Skeletal muscle tissue (tissue), 4 donors: ENCODE results near the gene TCERG1L. TPM values are rescaled to one million over a fixed set of nuclear protein-coding genes. Genes with fewer than 3 reads are reported as not detected.

Experiments
- H3K27ac ChIP-seq: one replicate; pipeline ENCODE4 v1.7.0; 2013; ENCODE audit warnings: mild to moderate bottlenecking, low read depth, low read length, inconsistent platforms
- H3K27me3 ChIP-seq, 3 donors: one replicate each; pipeline ENCODE4 v1.7.0; 2013; ENCODE audit warnings: low read length in 3 of 3; ENCODE audit not compliant: control insufficient read depth in 3 of 3, insufficient read depth in 3 of 3
- H3K36me3 ChIP-seq, 3 donors: one replicate each; pipeline ENCODE4 v1.7.0; 2013; ENCODE audit warnings: low read length in 3 of 3; ENCODE audit not compliant: control insufficient read depth in 3 of 3, insufficient read depth in 3 of 3
- H3K4me1 ChIP-seq, 3 donors: one replicate each; pipeline ENCODE4 v1.7.0; 2013; ENCODE audit warnings: low read length in 3 of 3, mild to moderate bottlenecking in 3 of 3; ENCODE audit not compliant: control insufficient read depth in 3 of 3, insufficient read depth in 3 of 3
- H3K4me3 ChIP-seq, 3 donors: one replicate each; pipeline ENCODE4 v1.7.0; 2013; ENCODE audit warnings: low read length in 3 of 3
- H3K9ac ChIP-seq, 3 donors: one replicate each; pipeline ENCODE4 v1.7.0; 2013; ENCODE audit warnings: low read length in 3 of 3, mild to moderate bottlenecking in 3 of 3, moderate library complexity in 2 of 3, low read depth in 1 of 3
- H3K9me3 ChIP-seq, 3 donors: one replicate each; pipeline ENCODE4 v1.7.0; 2013; ENCODE audit warnings: low read length in 3 of 3; ENCODE audit not compliant: control insufficient read depth in 3 of 3
- total RNA-seq: library from RNA; depleted of rRNA; stranded (reverse); fragments of >200 nt; gene quantifications from one replicate; pipeline ENCODE4 v1.2.3, GENCODE V29; 2014
- donor health status: Osteomylitis.

The TCERG1L gene
- total RNA-seq, 1 donor from 2014 or later: not detected

DNA sequence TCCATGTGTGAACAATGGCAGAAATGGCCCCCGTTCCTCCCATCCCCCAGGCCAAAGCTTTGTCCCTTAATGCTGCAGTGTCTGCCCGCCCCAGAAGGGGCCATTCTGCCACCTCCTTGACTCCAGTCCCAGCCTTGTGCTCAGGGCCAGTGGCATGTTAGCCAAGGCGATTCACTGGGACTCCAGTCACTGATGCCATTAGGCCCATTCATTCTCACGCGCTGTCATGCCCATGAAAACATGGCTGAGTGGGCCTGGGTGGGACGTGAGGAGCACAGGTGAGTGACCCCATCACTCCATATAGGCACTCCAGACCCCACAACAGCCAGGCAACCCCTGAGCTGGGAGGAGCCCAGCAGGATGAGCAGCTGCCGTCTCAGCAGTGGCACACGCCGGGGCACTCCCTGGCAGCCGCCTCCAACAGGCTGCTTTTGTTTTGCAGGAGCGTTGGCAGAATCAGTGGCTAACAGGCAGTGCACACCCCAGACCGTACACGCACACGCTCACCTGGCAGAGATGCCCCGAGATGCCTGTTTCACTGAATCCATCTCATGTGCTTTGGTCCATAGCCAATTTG is 79.5 kb downstream of the TCERG1L start:
- Histone ChIP-seq H3K9ac (no peak overlapping the region), H3K4me1 (no peaks in the 10 kb centered on the region), H3K4me3 (no peak overlapping the region), H3K27me3 (peaks cover 0 to 30% (median 15%) of the 10 kb centered on the region in 3 donors), H3K9me3 (peaks cover 0 to 4% (median 0%) of the 10 kb centered on the region in 3 donors), H3K36me3 (no peaks in the 10 kb centered on the region), H3K27ac (no peak overlapping the region)

DNA sequence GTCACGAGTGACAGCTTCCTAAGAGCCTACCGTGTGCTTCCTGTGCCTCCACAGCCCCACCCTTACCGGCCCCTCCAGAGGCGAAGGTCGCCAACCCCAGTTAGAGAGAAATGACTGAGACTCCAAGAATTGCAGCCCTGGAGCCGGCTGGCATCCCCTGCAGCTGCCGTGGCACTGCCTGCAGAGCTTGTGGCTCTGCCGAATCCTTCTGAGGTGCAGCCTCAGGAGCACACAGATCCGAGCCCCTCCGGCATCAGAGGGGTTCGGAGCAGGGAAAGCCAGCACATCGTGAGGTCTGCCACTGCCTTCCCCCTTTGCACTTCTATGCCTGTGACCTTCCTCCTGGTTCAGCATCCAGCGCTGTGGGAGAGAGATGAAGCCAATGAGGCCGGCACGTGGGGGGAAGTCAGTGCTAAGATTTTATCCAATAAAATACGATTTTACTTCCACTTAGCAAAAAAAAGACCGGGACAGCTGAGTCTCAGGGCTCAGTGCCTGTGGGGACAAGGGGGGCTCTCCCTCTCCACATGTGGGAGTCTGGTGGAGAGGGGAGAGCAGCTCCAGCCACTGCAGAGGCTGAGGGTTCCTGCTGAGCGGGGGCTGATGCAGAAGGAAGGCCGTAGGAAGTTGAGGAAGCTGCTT is 80.1 kb downstream of the TCERG1L start:
- H3K36me3 ChIP-seq: no peaks in the 10 kb centered on the region
- no peak overlapping the region for H3K4me3 ChIP-seq
- no peak overlapping the region for H3K9ac ChIP-seq
- no peaks in the 10 kb centered on the region for H3K4me1 ChIP-seq
- H3K9me3 ChIP-seq: peaks cover 0 to 4% (median 0%) of the 10 kb centered on the region in 3 donors
- no peak overlapping the region for H3K27ac ChIP-seq
- peaks cover 0 to 24% (median 12%) of the 10 kb centered on the region in 3 donors for H3K27me3 ChIP-seq

DNA sequence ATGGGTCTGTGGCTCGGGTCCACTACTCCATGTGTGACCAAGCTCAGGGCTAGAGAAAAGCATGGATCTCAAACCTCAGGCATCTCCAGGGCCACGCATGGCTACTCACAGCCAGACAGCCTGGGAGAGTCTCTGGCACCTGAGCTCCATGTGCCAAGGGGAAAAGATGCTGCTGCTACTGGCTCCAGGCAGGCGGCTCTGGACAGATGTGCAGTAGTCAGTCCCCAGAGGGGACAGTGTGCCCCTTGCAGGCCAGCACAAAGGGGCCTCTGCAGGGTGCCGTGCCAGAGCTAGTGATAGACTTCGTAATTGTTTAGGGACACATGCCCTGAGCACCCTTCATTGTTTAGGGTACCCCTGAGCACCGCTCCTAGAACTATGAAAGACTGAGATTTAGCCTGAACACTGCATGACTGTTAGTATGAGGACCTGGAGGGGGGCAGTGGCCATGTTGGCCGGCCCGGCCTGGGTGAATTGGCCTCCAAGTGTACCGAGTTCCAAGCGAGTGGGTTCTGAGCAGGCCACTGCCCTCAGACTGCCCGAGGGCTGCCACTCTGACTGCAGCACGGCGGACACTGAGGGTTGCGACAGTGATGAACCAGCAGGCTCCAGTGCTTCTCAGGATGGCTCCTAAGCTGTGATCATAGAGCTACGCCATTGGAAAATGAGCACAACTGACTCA is 80.7 kb downstream of the TCERG1L start:
- Histone ChIP-seq H3K27ac (no peak overlapping the region), H3K9ac (no peak overlapping the region), H3K9me3 (peaks cover 0 to 4% (median 0%) of the 10 kb centered on the region in 3 donors), H3K4me3 (no peak overlapping the region), H3K36me3 (no peaks in the 10 kb centered on the region), H3K4me1 (no peaks in the 10 kb centered on the region), H3K27me3 (peaks cover 0 to 18% (median 12%) of the 10 kb centered on the region in 3 donors)

DNA sequence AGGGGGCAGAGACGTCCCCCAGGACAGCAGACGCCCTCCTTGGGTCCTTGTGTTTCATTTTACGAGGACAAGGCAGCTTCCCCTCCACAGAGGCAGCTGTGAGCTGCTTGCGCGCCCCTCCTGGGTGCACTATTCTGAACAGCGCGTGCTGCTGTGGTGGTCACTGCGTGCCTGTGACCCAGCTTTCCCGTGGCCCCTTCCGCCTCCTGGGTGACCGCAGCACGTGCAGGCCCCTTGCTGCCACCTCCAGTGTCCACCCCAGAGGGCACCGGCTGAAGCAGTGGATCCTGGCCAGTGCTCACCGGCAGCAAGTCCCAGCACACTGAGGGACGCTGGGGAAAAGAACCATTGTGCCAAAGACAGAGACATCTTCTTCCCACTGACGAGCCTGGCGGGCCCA is 81.4 kb downstream of the TCERG1L start:
- Histone ChIP-seq H3K27me3 (peaks cover 0 to 20% (median 17%) of the 10 kb centered on the region in 3 donors), H3K9ac (no peak overlapping the region), H3K27ac (no peak overlapping the region), H3K9me3 (peaks cover 0 to 4% (median 0%) of the 10 kb centered on the region in 3 donors), H3K36me3 (no peaks in the 10 kb centered on the region), H3K4me3 (no peak overlapping the region), H3K4me1 (no peaks in the 10 kb centered on the region)

DNA sequence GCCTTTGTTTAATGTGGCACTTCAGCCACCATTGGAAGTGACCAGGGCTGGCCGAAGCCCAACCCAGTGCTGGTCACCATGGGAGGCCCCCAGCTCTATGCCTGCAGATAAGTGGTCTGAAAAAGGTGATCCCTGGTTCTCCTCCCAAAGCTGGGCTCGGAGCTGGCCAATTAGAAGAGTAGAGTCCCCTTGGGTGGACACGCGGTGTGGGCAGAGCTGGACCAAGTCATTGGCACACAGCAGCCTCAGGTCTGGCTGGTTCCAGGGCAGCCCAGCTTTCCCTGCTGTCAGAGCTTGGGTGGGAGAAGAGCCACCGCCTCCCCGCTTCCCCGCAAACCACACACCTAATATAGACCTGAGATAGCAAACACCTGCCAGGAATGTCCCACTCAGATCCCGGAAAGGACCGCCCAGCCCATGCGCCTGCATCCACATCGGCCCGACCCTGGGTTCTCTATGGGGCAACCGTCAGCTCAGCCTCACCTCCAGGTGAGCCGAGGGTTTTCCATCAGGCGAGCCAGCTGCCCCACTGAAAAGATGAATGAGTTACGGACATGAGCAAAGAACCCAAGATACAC is 84.3 kb downstream of the TCERG1L start:
- Histone ChIP-seq H3K4me1 (no peaks in the 10 kb centered on the region), H3K4me3 (no peak overlapping the region), H3K27me3 (peaks cover 2 to 25% (median 19%) of the 10 kb centered on the region in 3 donors), H3K9ac (no peak overlapping the region), H3K36me3 (no peaks in the 10 kb centered on the region), H3K9me3 (no peaks in the 10 kb centered on the region), H3K27ac (no peak overlapping the region)

DNA sequence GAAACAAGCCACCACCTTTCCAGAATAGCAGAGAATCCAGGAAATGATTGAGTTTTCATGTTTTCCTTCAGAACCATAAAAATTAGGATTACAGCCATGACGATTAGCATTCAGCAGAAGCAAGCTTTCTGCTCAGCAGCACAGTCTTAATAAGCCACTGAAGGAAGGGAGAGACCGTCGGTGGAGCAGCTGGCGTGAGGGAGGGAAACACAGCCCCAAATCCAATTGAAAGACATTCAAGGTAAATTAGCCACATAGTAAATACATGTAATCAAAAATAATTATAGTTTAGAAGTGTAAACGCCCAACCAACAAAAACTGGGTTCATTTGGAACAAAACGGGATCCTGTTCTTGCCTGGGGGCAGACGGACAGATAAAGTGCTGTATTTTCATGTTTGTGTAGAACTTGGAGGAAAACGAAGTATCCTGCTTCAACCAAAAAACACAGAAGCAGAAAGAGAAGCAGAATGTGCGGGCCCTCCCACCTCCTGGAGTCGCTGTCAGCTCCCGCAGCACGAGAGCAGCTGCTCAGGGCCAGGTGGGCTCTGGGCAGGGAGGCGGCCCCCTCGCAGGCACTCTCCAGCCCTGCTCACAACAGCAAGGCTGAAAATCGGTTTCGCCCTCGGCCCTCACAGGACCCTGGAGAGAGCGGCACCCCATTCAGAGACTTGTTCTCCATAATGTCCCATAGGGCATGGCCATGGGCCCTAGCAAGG is 84.9 kb downstream of the TCERG1L start:
- Histone ChIP-seq H3K27me3 (peaks cover 2 to 24% (median 17%) of the 10 kb centered on the region in 3 donors), H3K9ac (no peak overlapping the region), H3K9me3 (no peaks in the 10 kb centered on the region), H3K4me1 (no peaks in the 10 kb centered on the region), H3K27ac (no peak overlapping the region), H3K36me3 (no peaks in the 10 kb centered on the region), H3K4me3 (no peak overlapping the region)

DNA sequence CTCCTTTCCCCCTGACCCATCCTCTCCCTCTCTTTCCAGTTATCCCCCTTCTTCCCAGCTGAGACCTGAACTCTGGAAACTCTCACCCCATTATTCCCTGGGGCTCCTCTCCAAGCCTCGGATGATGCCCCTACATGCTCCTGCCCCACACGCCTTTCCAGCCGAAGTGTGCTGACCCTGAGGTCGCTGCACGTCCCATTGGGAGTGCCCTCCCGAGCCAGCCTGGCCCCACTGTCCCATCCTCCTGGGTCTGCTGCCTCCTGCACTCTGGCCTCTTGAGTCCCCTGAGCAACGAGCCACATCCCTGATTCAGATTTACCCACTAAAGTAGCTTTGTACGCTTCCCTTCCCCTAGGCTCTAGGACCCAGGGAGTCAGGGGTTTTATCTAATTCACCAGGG is 87.4 kb downstream of the TCERG1L start:
- Histone ChIP-seq H3K4me1 (no peaks in the 10 kb centered on the region), H3K27ac (no peak overlapping the region), H3K27me3 (peaks cover 9 to 35% (median 21%) of the 10 kb centered on the region in 3 donors), H3K36me3 (no peaks in the 10 kb centered on the region), H3K9me3 (no peaks in the 10 kb centered on the region), H3K4me3 (no peak overlapping the region), H3K9ac (no peak overlapping the region)

DNA sequence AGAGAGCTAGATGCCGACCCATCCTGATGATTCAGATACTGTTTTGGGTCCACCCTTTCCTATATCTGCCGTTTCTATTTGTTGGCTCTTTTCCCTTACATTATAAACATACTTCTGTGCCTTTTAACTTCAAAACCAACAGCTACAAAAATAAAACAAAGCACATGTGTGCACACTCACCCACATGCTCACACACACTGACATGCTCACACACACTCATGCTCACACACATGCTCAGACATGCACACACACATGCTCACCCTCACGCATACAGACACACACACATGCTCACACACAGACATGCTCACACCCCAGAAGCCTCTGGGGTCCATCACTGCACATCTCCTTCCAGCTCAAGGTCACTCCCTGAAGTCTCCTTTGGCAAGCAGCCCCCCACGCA is 88.1 kb downstream of the TCERG1L start:
- Histone ChIP-seq H3K27me3 (peaks cover 9 to 41% (median 27%) of the 10 kb centered on the region in 3 donors), H3K27ac (no peak overlapping the region), H3K36me3 (no peaks in the 10 kb centered on the region), H3K9ac (no peak overlapping the region), H3K4me3 (no peak overlapping the region), H3K4me1 (no peaks in the 10 kb centered on the region), H3K9me3 (no peaks in the 10 kb centered on the region)

DNA sequence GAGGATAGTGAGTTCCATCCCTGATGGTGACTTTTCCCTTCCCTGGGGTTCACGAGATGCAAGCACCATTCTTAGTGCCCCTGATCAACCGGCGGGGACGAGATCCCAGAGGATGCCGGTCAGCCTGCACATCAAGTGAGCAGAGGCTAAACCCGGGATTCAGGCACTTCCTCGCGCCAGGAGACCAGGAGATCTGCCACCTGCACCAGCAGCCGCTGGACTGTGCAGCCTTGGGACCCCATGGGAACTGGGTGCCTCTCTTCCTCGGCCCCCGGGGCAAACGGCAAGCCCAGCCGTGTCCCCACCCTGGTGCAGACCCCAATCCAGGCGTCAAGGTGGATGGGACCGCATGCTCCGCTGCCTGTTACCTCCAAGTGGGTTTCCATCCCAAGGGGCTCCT is 88.5 kb downstream of the TCERG1L start:
- H3K27me3 ChIP-seq: peaks cover 9 to 41% (median 27%) of the 10 kb centered on the region in 3 donors
- H3K4me3 ChIP-seq: no peak overlapping the region
- no peaks in the 10 kb centered on the region for H3K36me3 ChIP-seq
- no peaks in the 10 kb centered on the region for H3K4me1 ChIP-seq
- no peaks in the 10 kb centered on the region for H3K9me3 ChIP-seq
- no peak overlapping the region for H3K9ac ChIP-seq
- H3K27ac ChIP-seq: no peak overlapping the region
